Brain pericyte (primary cell): ENCODE data around the gene SPHK1.

ENCODE experiments used
- DNase-seq: peaks from one replicate; pipeline ENCODE4 v3.0.0-alpha.2; 2012; ENCODE audit warnings: low read depth, low spot score

SPHK1 gene

GRCh38 chr17:76407509-76407908, 23.1 kb downstream of the SPHK1 start:
- DNase-seq: no peak

GRCh38 chr17:76408037-76408849, 23.8 kb downstream of the SPHK1 start:
- DNase-seq: no peak

GRCh38 chr17:76410328-76410965, 26.0 kb downstream of the SPHK1 start:
- DNase-seq: no peak

- no peak for DNase-seq
These were observed 26.8 kb downstream of the SPHK1 start for GRCh38 chr17:76411247-76411646.

- no peak for DNase-seq
These were observed 30.2 kb downstream of the SPHK1 start for GRCh38 chr17:76414334-76415295.

GRCh38 chr17:76415786-76416185, 31.4 kb downstream of the SPHK1 start:
- DNase-seq: no peak

GRCh38 chr17:76416457-76416856, 32.0 kb downstream of the SPHK1 start:
- DNase-seq: no peak

GRCh38 chr17:76416899-76417298, 32.5 kb downstream of the SPHK1 start:
- DNase-seq: no peak

- no peak for DNase-seq
These were observed 33.2 kb downstream of the SPHK1 start for GRCh38 chr17:76417499-76418143.

GRCh38 chr17:76419576-76420260, 35.3 kb downstream of the SPHK1 start:
- DNase-seq: no peak

- DNase-seq: no peak
These were observed 36.1 kb downstream of the SPHK1 start for GRCh38 chr17:76420356-76421043.

- no peak for DNase-seq
These were observed 36.6 kb downstream of the SPHK1 start for GRCh38 chr17:76421044-76421407.

GRCh38 chr17:76422406-76422805, 38.0 kb downstream of the SPHK1 start:
- DNase-seq: no peak

- no peak for DNase-seq
These were observed 38.5 kb downstream of the SPHK1 start for GRCh38 chr17:76422860-76423259.

GRCh38 chr17:76426853-76427252, 42.4 kb downstream of the SPHK1 start:
- DNase-seq: no peak

- no peak for DNase-seq
These were observed 43.3 kb downstream of the SPHK1 start for GRCh38 chr17:76427501-76428231.

- DNase-seq: no peak
These were observed 44.1 kb downstream of the SPHK1 start for GRCh38 chr17:76428511-76428910.

GRCh38 chr17:76431509-76431908, 47.1 kb downstream of the SPHK1 start:
- no peak for DNase-seq

- no peak for DNase-seq
These were observed 47.6 kb downstream of the SPHK1 start for GRCh38 chr17:76432004-76432403.
